ENCODE measurements around the gene TSC22D1. TPM values are rescaled to one million over a fixed set of nuclear protein-coding genes. Genes with fewer than 3 reads are reported as not detected.
"Not testable (repeated sequence)": the region's sequence is repeated elsewhere in the genome, so short reads cannot be mapped to it uniquely, and the experiment has no call there.

Gene TSC22D1
- polyA plus RNA-seq, 1 donor (not counting 4 experiments of a cell fraction or from before 2014, with no cell fraction given): 177 TPM

GRCh38 chr13:44564936-44565335, 11.2 kb downstream of the TSC22D1 start:
- Histone ChIP-seq H3K4me3 (ENCODE audit: control insufficient read depth in 2 of 3, extremely low read depth in 1 of 3, insufficient read depth in 2 of 3, low read depth in 1 of 3, low read length in 3 of 3) (no peak overlapping the region), H3K9me3 (ENCODE audit: control insufficient read depth, low read depth, low read length) (no peaks in the 10 kb centered on the region), H2AFZ (ENCODE audit: control insufficient read depth, low read length) (no peak overlapping the region), H3K4me1 (ENCODE audit: control insufficient read depth, extremely low read depth, insufficient read depth, low read length) (no peaks in the 10 kb centered on the region), H4K20me1 (ENCODE audit: control insufficient read depth, extremely low read depth, insufficient read depth, low read length) (no peaks in the 10 kb centered on the region), H3K27me3 (ENCODE audit: control insufficient read depth, extremely low read depth, insufficient read depth, low read length) (no peaks in the 10 kb centered on the region), H3K9ac (ENCODE audit: control insufficient read depth, extremely low read depth, insufficient read depth, low read length) (no peak overlapping the region), H3K79me2 (ENCODE audit: control insufficient read depth, insufficient read depth, low read length) (peaks cover 27% of the 10 kb centered on the region), H3K9me1 (ENCODE audit: control insufficient read depth, extremely low read depth, insufficient read depth, low read length) (no peaks in the 10 kb centered on the region), H3K27ac (ENCODE audit: control insufficient read depth, insufficient read depth, low read length) (no peak overlapping the region), H3K4me2 (ENCODE audit: control insufficient read depth, extremely low read depth, insufficient read depth, low read depth, low read length) (no peak overlapping the region), H3K36me3 (ENCODE audit: control insufficient read depth in 2 of 2, extremely low read depth in 1 of 2, insufficient read depth in 2 of 2, low read length in 2 of 2) (no peaks in the 10 kb centered on the region)
- dilution Hi-C loops (cut with MboI; ENCODE audit: extremely low pct_ligation_motif_present, low sequenced_read_pairs): no loop called here
- DNase-seq (ENCODE audit: low read depth, low spot score): no peak
- FAIRE-seq: no peak
- TF ChIP-seq EZH2 (IDR thresholded peaks at IDR 0.05; ENCODE audit: low read length): no peak
- TF ChIP-seq, protein P1, sequence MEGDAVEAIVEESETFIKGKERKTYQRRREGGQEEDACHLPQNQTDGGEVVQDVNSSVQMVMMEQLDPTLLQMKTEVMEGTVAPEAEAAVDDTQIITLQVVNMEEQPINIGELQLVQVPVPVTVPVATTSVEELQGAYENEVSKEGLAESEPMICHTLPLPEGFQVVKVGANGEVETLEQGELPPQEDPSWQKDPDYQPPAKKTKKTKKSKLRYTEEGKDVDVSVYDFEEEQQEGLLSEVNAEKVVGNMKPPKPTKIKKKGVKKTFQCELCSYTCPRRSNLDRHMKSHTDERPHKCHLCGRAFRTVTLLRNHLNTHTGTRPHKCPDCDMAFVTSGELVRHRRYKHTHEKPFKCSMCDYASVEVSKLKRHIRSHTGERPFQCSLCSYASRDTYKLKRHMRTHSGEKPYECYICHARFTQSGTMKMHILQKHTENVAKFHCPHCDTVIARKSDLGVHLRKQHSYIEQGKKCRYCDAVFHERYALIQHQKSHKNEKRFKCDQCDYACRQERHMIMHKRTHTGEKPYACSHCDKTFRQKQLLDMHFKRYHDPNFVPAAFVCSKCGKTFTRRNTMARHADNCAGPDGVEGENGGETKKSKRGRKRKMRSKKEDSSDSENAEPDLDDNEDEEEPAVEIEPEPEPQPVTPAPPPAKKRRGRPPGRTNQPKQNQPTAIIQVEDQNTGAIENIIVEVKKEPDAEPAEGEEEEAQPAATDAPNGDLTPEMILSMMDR (optimal IDR thresholded peaks at IDR 0.05 in 1 of 3, IDR thresholded peaks at IDR 0.05 in 1 of 3, conservative IDR thresholded peaks at IDR 0.05 in 1 of 3; ENCODE audit: extremely low read depth in 1 of 3, insufficient read depth in 2 of 3, low read length in 3 of 3): no peak

- H3K4me3 ChIP-seq (ENCODE audit: control insufficient read depth in 2 of 3, extremely low read depth in 1 of 3, insufficient read depth in 2 of 3, low read depth in 1 of 3, low read length in 3 of 3); DNase-seq (ENCODE audit: low read depth, low spot score); FAIRE-seq; dilution Hi-C loops (cut with MboI; ENCODE audit: extremely low pct_ligation_motif_present, low sequenced_read_pairs); H3K9me1 ChIP-seq (ENCODE audit: control insufficient read depth, extremely low read depth, insufficient read depth, low read length); H3K27me3 ChIP-seq (ENCODE audit: control insufficient read depth, extremely low read depth, insufficient read depth, low read length); H4K20me1 ChIP-seq (ENCODE audit: control insufficient read depth, extremely low read depth, insufficient read depth, low read length); H3K9ac ChIP-seq (ENCODE audit: control insufficient read depth, extremely low read depth, insufficient read depth, low read length); H2AFZ ChIP-seq (ENCODE audit: control insufficient read depth, low read length); H3K36me3 ChIP-seq (ENCODE audit: control insufficient read depth in 2 of 2, extremely low read depth in 1 of 2, insufficient read depth in 2 of 2, low read length in 2 of 2); H3K27ac ChIP-seq (ENCODE audit: control insufficient read depth, insufficient read depth, low read length); H3K4me1 ChIP-seq (ENCODE audit: control insufficient read depth, extremely low read depth, insufficient read depth, low read length); H3K4me2 ChIP-seq (ENCODE audit: control insufficient read depth, extremely low read depth, insufficient read depth, low read depth, low read length); H3K9me3 ChIP-seq (ENCODE audit: control insufficient read depth, low read depth, low read length): not testable (repeated sequence)
- H3K79me2 ChIP-seq (ENCODE audit: control insufficient read depth, insufficient read depth, low read length): peaks cover 28% of the 10 kb centered on the region
Observed at GRCh38 chr13:44562853-44563252, 13.3 kb downstream of the TSC22D1 start.

GRCh38 chr13:44561351-44561750, 14.8 kb downstream of the TSC22D1 start:
- FAIRE-seq (peak; percentile 32), DNase-seq (ENCODE audit: low read depth, low spot score) (no peak)
- no peak for TF ChIP-seq EZH2 (IDR thresholded peaks at IDR 0.05; ENCODE audit: low read length)
- TF ChIP-seq, protein P1 (optimal IDR thresholded peaks at IDR 0.05 in 1 of 3, IDR thresholded peaks at IDR 0.05 in 1 of 3, conservative IDR thresholded peaks at IDR 0.05 in 1 of 3; ENCODE audit: extremely low read depth in 1 of 3, insufficient read depth in 2 of 3, low read length in 3 of 3): no peak
- Histone ChIP-seq H3K4me3 (ENCODE audit: control insufficient read depth in 2 of 3, extremely low read depth in 1 of 3, insufficient read depth in 2 of 3, low read depth in 1 of 3, low read length in 3 of 3) (no peak overlapping the region), H3K9me3 (ENCODE audit: control insufficient read depth, low read depth, low read length) (no peaks in the 10 kb centered on the region), H4K20me1 (ENCODE audit: control insufficient read depth, extremely low read depth, insufficient read depth, low read length) (no peaks in the 10 kb centered on the region), H2AFZ (ENCODE audit: control insufficient read depth, low read length) (no peak overlapping the region), H3K9ac (ENCODE audit: control insufficient read depth, extremely low read depth, insufficient read depth, low read length) (no peak overlapping the region), H3K79me2 (ENCODE audit: control insufficient read depth, insufficient read depth, low read length) (peaks cover 22% of the 10 kb centered on the region), H3K9me1 (ENCODE audit: control insufficient read depth, extremely low read depth, insufficient read depth, low read length) (no peaks in the 10 kb centered on the region), H3K27me3 (ENCODE audit: control insufficient read depth, extremely low read depth, insufficient read depth, low read length) (no peaks in the 10 kb centered on the region), H3K27ac (ENCODE audit: control insufficient read depth, insufficient read depth, low read length) (no peak overlapping the region), H3K36me3 (ENCODE audit: control insufficient read depth in 2 of 2, extremely low read depth in 1 of 2, insufficient read depth in 2 of 2, low read length in 2 of 2) (no peaks in the 10 kb centered on the region), H3K4me1 (ENCODE audit: control insufficient read depth, extremely low read depth, insufficient read depth, low read length) (no peaks in the 10 kb centered on the region), H3K4me2 (ENCODE audit: control insufficient read depth, extremely low read depth, insufficient read depth, low read depth, low read length) (no peak overlapping the region)
- dilution Hi-C loops (cut with MboI; ENCODE audit: extremely low pct_ligation_motif_present, low sequenced_read_pairs): no loop called here

Measured in keratinocyte (primary cell).